Jurkat, Clone E6-1 (cell line): ENCODE data around the gene BANF2.
"Not testable (repeated sequence)": the region's sequence is repeated elsewhere in the genome, so short reads cannot be mapped to it uniquely, and the experiment has no call there.

Experiments used
- DNase-seq: peaks from one replicate; pipeline ENCODE4 v3.0.0-alpha.2; 2011; ENCODE audit warnings: low read depth, low spot score
- H3K4me3 ChIP-seq: 2 replicates; pipeline ENCODE4 v1.5.1; 2011; ENCODE audit warnings: mild to moderate bottlenecking, low read length, control low read depth, moderate library complexity

The BANF2 gene

DNA sequence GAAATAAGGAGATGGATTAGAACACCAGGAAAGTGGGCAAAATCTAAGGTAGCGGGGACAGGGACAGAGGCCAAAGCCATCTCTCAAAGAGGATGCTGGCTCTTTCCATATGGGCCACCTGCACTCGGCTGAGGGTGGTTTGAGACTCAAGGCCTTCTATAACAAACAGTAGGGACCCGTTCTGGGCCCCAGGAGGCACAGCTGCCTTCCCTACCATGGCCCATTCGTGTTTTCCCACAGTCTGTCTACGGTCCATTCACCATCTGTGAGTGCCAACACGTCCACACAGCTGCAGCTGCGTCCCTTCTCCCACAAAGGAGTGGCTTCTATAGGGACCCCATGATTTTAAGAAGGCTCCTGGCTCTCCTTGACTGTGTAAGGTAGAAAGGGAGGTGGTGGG lies 871 bp downstream of the BANF2 start:
- no peak overlapping the region for H3K4me3 ChIP-seq
- no peak for DNase-seq

DNA sequence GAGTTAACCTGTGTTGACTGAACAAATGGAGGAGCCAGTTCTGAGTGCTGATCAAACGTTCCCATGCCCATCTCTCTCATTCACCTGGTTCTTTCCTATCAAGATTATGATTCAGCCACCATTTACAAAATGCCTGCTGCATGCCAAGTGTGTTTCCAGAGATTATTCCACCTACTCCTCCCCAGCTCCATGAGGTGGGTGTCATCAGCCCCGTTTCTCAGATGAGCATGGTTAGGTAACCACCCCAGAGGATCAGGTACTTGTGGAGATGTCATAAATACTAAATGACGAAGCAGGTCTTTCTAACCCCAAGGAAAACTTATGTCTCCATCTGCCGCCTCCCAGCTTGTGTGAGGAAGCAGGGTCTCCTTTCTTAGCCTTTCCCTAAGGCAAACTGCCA lies 2.1 kb downstream of the BANF2 start:
- H3K4me3 ChIP-seq = no peak overlapping the region
- no peak for DNase-seq

DNA sequence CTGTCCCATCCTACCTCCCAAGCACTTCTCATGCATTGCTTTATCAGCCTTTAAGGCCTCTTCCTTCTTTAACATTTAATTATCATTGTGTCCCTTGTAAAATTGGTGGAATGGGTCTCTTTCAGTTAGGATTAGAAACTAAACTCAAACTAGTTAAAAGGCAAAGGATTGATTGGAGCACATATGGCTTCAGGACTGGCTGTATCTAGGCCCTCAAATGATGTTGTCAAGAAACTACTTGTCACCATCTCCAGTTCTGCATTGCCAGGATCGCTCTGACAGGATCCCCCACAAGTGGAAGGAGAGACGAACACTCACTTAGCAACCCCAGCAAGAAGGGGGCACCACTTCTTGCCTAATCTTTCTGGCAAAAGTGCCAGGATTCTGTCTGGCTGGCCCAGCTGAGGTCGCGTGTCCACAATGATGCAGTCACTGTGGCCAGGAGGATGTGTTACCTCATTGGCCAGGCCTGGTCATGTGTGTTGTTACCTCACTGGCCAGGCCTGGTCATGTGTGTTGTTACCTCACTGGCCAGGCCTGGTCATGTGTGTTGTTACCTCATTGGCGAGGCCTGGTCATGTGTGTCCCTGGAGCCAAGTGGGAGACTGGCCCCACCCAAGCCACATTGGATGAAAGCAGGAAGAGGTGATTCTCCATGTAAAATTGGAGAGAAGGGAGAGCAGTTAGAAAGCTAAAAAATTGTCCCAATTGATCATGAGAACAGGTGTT lies 5.0 kb downstream of the BANF2 start:
- no peak for DNase-seq
- H3K4me3 ChIP-seq = no peak overlapping the region

DNA sequence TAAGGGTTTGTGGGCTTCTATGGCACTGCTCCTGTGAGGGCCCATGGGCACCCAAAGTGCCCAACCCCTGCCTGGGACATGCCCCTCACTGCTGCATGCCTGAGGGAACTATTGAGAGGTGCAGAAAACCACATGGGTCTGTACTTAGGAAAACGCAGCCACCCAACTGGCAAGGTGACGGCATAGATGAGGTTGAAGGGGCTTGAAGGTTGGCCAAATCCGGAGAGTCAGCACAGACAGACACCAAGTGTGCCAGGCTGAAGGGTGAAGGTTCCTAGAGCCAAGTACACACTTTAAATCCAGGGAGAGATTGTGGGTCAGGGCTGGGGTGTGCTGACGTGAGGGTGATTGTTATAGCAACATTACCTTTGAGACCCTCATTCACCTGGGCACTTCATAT lies 6.2 kb downstream of the BANF2 start:
- no peak overlapping the region for H3K4me3 ChIP-seq
- no peak for DNase-seq

DNA sequence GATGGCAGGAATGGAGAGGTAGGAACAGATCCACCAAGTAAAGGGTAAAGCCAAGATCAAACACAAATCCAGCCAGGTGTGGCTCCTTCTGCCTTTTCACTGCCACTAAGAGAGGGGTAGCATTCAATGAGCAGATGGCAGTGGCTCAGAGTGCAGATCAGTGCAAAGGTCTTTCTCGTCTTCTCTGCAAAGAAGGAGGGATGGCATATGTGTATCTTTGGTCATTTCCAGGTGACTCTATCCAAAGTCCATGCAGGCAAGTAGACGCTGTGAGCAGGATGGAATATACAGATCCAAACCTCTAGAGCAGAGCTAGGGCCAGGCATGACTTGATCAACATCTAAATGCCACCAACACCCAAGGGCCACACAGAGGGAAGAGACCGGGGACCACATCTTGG lies 6.9 kb downstream of the BANF2 start:
- no peak overlapping the region for H3K4me3 ChIP-seq
- no peak for DNase-seq

DNA sequence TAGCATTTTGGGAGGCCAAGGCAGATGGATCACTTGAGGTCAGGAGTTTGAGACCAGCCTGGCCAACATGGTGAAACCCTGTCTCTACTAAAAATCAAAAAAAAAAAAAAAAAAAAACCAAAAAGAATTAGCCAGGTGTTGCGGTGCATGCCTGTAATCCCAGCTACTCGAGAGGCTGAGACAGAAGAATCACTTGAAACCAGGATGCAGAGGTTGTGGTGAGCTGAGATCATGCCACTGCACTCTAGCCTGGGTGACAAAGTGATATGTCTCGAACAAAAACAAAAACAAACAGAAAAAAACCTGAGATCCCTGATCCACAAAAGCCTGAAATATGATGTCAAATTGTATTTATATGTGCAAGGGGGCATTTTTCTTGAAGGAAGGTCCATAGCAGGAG lies 8.2 kb downstream of the BANF2 start:
- not testable (repeated sequence) for DNase-seq, H3K4me3 ChIP-seq

DNA sequence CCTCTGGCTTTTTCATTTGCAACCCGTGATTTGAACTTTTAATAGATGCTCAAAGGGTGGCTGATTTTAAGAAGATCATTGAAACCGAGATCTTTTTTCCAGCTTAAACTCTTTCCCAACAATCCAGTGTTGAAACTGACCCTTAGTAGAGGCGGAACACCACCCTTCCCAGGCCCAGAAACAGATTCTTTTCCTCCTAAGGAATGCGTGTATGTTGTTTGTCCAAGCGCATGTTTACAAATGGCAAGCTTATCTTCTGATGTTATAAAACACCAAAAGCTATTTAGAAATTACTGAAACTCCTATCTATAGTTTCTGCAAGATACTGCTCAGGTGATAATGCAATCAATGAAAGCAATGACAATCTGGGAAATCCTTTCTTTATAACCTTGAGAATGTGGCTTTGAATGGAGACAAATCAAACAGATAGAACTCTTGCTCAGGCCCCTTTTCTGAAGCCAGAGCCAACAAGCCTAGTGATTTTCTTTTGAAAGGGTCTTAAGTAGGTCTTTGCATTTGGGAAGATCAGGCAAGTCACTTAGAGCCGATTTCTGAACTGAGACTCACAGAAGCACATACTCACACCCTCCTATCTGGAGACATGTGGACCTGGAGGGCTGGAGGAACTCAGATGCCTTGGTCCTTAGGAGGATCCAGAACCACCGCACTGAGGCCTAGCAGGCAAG lies 9.1 kb downstream of the BANF2 start:
- no peak for DNase-seq

DNA sequence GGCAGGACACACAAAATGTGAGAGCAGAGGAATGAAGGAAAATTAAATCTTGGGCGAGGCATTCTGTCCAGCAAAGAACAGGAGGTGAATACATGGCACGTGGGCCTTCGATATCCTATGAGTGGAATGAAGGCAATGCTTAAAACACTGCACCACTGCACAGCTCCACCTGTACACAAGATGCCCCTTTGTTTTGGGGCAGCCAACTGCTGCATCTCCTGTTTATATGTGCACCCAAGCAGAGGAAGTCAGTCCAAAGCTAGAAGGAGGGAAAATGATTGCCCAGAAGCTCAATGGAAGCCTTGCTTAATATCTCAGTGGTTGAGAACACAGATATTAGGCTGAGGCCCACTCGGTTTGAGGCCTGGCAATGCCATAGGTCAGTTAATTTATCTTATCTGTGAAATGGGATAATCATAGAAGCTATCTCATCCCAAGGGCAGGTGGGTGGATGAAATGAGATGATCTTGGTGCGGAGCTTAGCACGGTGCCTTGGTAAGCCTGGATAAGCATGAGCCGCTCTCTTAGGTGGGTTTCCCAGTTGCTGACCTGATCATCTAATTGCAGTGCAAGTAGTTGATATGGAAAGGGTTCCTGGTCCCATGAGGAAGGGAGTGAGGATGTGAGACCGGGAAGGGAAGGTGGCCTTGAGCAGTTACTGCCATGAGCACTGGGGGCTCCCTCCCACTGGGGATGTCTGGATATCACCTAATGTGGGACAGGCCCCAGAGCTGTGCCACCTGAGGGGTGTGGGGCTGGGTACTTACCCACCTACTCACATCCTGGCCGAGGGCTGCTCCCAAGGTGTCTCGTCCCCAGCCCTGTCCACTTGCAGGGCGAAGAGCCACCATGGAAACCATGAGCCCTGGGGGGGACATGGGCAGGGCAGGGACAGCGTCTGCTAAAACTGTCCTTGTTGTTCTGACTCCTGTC lies 9.9 kb downstream of the BANF2 start:
- DNase-seq = no peak
- no peak overlapping the region for H3K4me3 ChIP-seq

More for the DNA sequence above, 9.1 kb downstream of the BANF2 start:
- H3K4me3 ChIP-seq = no peak overlapping the region

DNA sequence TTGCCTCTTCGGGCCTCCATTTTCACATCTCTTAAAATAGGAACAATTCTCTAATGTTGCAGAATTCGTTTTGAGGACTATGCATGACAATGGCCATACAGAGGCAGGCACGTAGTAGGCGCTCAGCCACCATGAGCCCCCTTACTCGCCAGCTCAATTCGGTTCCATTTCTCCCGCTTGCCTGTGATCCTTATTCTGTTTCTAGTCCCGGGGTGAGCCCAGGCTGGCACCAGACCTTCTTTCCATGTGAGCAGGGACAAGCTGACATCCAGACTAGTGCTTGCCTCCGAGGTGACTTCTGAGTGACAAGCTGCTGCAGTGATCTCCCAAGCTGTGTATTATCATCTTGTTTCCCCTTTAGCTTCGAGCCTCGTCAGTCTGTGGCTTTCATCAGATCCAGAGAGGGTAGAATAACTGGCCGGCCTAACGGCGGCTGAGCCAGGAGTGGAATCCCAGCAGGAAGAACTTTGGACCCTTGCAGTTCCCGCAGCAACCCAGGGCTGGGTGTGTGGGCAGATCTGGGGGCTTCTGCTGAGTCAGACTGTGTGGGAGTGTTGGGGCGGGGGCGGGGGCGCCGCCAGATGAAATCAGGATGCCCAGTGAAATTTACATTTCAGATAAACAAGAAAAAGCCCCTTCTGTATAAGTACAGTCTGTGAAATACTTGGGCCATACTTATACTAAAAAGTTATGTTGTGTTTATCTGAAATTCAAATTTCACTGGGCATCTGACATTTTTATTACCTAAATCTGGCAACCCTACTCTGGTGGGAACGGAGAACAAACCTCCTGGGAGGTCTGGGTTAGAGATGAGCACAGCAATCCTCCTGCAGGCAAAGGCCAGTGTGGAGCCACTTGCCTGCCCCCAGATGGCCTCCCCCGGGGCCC lies 10.9 kb downstream of the BANF2 start:
- no peak overlapping the region for H3K4me3 ChIP-seq
- no peak for DNase-seq

DNA sequence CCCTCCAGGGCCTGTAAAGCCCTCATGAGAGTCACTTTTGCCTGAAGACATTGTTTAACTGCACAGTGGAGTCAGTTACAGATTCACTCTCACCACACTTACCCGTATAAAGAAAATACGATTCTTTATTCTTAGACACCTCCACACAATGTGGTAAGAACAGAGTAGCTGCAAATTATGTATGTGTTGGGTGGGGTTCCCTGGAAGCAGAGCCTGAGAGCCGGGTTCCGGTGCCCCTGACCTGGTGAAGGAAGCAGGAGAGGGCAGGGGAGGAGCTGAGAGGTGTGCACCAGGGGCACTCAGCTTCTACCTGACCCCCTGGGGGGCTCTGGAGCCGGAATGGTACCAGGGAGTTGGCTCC lies 11.5 kb downstream of the BANF2 start:
- DNase-seq = no peak
- no peak overlapping the region for H3K4me3 ChIP-seq

DNA sequence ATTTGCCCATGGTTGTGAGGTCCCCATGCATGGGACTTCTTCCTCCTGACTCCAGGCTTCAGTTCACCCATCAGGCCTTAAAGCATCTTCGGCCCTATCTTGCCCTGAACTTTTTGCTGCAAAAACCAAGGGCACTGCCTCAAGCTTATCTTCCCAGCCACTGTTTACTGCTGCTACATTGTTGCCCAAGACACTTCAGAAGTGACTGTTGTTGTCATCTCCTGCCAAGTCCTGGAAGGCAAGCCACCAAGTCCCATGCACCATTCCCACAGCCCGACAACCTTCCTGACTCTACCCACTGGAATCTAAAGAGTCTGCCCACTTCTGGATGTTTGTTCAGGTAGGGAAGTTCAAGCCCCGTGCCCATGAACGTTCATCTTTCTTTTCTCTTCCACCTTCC lies 12.4 kb downstream of the BANF2 start:
- no peak overlapping the region for H3K4me3 ChIP-seq
- no peak for DNase-seq

DNA sequence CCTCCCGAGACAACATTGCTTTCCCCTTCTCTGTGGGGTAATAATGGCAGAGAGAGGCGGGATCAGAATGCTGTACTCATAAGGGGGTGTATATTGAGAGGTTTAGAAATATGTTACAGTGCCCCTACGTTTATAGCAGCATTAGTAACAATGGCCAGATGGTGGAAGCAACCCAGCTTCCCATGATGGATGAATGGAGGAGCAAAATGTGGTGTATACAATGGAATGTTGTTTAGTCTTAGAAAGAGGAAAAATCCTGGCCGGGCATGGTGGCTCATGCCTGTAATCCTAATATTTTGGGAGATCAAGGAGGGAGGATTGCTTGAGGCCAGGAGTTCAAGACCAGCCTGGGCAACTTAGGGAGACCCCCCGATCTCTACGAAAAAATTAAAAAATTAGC lies 12.9 kb downstream of the BANF2 start:
- no peak overlapping the region for H3K4me3 ChIP-seq
- DNase-seq = no peak

DNA sequence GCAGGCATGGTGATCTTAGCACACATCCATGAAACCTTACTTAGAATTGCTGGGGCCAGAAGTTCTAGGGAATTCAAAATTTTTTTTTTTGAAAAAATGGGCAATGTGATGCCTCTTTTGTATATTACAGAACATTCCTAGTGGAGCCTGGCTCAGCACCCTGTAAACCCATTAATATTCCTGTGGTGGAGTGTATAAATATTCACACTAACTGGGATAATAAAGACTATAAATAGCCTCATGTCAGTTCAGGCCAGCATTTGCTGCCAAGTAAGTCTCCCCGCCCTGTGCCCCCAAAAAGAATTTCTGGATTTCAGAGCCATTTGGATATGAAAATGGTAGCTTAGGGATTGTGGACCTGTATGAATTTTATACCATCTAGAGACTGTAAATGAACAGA lies 14.8 kb downstream of the BANF2 start:
- DNase-seq = no peak
- no peak overlapping the region for H3K4me3 ChIP-seq

DNA sequence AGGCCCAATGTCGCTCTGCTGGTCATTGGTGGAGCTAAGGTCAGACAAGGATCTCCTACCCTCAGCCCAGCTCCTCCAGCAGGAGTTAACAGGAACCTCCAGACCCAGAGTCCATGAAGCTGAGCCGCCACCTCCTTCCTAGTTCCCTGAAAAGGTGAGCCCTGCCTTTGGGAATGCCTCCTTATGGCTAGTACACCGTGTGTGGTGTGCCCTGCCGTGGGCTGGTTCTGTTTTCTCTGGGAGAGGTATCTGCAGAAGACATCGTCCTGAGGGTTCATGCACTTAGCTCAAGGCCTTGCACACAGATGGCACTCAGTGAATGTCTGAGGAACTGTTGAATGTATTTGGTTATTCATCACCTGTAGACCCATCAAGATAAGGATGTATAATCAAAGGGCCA lies 15.3 kb downstream of the BANF2 start:
- no peak for DNase-seq
- H3K4me3 ChIP-seq = no peak overlapping the region

DNA sequence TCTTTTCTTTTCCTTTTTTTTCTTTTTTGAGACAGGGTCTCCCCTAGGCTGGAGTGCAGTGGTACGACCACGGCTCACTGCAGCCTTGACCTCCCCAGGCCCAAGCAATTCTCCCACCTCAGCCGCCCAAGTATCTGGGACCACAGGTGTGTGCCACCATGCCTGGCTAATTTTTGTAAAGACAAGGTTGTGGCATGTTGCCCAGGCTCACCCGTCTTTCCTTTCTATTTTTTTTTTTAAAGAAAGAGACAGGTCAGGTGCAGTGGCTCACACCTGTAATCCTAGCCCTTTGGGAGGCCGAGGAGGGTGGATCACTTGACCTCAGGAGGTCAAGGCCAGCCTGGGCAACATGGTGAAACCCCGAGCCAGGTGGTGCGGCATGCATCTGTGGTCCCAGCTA lies 16.6 kb downstream of the BANF2 start:
- no peak for DNase-seq

DNA sequence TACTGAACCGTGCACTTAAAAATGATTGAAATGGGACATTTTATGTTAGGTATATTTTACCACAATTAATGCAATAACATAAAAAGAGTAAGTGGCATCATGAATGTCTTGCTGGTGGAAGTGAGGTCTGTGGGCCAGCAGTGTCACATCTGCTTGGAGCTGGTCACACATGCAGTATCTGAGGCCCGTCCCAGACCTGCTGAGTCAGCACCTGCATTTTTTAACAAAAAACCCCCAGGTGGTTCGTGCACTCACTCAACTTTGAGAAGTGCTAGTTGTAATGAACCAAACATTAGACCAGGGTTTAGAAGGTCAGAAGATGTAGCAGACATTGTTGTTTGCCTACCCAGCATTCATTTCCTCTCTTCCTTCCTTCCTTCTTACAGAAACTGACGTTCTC lies 21.0 kb downstream of the BANF2 start:
- H3K4me3 ChIP-seq = no peak overlapping the region
- no peak for DNase-seq

More for the DNA sequence above, 16.6 kb downstream of the BANF2 start:
- H3K4me3 ChIP-seq = no peak overlapping the region

DNA sequence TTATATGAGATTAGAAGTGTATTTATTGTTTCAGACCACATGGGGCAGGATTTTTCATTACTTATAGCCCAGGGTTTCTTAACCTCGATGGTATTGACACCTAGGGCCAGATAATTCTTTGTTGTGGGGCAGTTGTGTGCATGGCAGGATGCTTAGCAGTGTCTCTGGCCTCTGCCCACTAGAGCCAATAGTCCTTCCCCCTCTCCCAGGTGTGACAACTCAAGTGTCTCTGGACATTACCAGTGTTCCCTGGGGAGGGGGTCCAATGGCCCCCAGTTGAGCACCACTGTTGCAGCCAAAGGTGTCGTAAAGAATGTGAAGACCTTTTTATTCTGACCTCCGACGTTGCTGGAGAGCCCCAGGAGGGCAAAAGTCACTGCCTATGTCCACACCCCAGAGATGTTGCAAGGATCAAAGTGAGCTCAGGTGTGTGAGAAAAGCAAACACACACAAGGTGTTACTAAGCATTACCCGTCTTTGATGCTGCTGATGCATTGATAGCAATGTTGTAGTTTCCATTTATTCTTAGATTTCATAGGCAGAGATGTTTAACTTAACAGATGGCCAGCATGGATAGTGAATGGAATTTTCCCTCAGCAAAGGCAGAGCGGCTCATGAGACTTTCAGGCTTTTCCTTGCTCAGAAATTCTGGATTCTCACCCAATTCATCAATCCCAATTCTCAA lies 22.2 kb downstream of the BANF2 start:
- DNase-seq = no peak
- H3K4me3 ChIP-seq = no peak overlapping the region

DNA sequence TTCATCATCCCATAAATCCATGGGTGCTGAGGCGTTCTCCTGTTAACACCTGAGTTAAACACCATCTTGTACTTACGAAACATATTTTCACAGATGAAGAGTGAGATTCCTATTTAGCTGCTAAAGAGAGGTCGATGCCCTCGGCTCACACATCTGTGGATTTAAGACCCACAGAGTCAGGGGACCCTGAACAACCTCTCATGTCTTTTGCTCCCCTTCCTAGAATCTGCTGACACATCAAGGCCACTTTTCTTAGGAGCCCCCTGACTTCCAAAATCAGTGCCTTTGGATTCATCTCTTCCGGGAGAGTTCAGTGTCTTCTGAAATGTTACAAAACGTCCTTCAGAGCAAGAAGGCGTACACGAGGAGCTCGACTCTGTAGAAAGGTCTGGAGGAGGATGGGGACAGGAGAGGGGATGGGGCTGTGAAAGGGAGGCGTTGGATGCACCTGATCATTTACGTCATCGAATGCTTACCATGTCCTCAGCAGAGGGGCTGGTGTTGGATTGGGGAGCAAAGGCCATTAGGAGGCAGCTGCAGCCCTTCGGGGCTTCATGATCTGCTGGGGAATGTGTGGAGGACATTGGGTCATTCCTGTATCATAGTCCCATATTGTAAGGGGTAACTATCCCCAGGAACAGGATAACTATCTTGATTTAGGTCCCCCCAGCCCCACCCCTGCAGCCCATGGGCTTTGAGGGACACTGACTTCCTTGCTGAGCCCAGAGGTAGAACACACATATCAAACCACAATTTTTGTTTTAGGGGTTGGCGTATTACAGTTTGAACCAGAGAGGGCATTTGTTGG lies 22.9 kb downstream of the BANF2 start:
- H3K4me3 ChIP-seq = no peak overlapping the region

More for the DNA sequence above, 22.9 kb downstream of the BANF2 start:
- no peak for DNase-seq
